IPS-NIHi7 (cell line): ENCODE data around the gene VILL.
A peak's percentile ranks its signal among the peaks of the same experiment; 100 is the strongest.

Source experiments
- DNase-seq: peaks from one replicate; pipeline ENCODE4 v3.0.0; 2012; ENCODE audit warnings: mixed read lengths; ENCODE audit errors: extremely low spot score

VILL gene

DNA sequence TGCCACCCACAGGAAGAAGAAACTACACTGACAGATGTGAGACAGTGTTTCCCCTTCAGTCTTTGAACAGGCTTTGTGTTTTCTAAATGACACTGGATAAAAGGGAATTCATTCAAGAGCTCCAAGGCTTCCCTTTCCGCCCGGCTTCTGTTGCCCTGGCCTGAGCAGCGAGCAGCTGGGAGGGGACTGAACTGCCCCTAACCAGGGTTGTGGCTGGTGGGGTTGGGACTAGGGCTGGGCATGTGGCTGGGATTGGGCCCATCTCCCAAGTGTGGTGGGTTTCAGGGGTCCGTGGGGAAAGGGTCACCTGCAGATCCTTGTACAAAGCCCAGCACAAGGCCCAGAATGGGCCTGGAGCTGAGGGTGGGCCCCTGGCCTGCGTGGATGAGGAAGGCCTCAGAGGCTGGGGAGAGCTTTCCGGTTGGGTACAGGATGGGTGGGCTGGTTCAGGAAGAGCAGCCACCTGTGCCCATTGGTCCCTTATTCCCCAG is 10.4 kb downstream of the VILL start:
- no peak for DNase-seq

DNA sequence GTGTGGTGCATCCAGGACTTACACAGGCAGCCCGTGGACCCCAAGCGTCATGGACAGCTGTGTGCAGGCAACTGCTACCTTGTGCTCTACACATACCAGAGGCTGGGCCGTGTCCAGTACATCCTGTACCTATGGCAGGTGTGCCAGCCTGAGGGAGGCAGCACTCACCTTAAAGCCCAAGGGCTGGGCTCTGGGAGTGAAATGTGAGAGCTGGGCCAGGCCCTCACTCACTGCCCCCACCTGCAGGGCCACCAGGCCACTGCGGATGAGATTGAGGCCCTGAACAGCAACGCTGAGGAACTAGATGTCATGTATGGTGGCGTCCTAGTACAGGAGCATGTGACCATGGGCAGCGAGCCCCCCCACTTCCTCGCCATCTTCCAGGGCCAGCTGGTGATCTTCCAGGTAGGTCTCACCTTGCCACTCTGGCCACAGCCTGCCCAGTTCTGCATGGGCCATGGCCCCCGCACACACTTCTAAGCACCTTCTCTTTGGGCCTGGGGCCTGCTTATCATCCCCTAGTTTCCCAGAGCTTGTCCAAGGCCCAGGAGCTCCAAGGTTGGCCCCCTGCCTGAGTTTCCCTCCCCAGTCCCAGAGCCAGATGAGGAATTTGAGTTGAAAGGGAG is 11.0 kb downstream of the VILL start:
- no peak for DNase-seq

DNA sequence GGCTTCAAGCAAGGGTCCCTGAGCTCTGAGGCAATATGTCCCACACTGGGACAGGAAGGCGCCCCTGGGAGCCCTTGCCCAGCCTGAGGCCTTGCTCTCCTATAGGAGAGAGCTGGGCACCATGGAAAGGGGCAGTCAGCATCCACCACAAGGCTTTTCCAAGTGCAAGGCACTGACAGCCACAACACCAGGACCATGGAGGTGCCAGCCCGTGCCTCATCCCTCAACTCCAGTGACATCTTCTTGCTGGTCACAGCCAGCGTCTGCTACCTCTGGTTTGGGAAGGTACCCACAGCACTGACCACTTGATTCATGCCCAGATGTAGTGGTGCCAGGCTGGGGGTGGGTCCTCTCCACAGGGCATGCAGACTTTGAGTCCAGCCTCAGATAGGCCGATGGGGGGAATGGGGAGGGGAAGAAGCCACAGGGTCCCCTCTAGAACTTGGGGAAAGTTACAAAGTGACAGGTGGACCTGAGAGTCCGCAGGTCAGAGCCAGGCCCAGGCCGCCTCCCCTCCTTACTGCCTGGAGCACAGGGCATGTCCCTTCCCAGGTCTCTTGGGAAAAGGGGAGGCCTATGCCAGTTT is 11.8 kb downstream of the VILL start:
- no peak for DNase-seq

DNA sequence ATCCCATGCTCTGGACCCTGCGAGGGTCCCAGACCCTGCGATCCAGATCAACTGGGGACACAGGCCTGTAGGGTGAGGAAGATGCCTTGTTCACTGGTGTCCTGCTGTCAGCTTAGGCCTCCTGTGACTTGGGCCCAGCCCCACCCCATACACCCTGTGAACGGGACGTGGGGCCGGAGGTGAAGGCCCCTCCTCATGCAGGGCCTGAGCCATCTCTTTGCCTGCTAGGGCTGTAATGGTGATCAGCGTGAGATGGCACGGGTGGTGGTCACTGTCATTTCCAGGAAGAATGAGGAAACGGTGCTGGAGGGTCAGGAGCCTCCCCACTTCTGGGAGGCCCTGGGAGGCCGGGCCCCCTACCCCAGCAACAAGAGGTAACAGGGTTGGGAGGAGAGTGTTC is 12.4 kb downstream of the VILL start:
- DNase-seq, result no peak

DNA sequence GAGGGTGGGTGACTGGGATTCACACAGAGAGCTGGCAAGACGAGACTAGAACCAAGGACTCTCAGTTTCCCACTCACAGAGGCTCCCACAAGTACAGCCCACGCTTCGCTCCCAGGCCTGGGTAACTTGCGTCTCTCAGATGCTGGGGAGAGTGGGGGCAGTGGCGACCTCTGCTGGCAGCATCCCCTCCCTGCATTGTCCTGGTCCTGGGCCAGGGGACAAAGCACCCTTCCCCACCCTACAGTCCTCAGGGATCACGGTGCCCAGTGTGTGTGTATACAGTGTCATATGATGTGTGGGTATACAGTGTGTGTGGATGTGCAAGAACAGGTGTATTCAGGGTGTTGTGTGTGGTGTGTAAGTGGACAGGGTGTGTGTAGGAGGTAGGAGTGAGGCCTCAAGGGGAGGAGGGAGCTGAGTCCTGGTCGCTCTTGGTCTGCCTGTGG is 12.8 kb downstream of the VILL start:
- peak; percentile 86 for DNase-seq

DNA sequence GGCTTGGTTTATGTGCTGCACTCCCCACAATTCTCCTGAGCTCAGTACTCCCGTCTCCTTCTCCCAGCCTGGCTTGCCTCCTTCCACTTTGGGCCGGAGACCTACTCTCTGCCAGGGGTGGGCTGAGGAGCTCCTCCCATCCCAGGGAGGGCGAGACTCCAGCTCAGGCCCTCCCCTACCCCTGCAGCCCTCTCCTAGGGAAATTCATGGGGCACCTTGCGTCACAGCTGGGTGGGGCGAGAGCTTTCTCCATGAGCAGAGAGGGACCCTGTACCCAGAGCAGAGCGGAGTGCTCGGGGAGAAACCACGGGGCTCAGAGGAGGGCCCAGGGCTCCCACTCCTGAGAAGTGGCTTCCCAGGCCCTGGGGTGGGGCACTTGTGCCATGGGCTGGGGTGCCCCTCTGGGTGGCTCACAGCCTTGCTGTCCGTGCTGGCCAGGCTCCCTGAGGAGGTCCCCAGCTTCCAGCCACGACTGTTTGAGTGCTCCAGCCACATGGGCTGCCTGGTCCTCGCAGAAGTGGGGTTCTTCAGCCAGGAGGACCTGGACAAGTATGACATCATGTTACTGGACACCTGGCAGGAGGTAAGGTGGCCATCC is 13.3 kb downstream of the VILL start:
- no peak for DNase-seq

DNA sequence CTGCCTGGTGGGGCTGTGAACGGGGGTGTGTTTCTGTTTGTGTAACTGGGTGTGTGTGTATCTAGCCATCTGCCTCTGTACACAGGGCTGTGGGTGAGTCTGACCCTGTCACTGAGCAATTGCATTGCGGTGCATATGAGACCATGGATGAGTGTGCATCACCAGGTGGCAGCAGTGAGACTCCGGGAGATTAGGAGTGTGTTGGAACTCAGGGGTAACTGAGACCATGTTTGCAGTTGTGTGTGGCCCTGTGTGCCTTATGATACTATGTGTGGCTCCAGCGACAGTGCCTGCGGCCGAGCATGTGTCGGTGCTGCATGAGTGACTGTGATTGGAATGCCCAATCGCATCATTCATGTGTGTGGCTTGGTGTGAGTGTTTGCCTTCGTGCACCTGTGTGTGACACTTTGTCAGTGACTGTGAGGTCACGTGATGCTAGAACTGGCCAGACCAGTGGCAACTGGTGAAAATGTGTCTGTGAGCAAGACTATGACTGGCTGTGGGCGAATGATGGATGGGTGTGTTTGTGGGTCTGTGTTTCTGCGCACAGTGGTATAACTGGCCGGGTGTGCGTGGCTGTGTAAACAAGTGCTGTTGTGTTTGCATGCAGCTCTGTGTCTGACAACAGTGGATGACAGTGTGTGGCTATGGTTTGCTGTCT is 14.0 kb downstream of the VILL start:
- peak; percentile 56 for DNase-seq

DNA sequence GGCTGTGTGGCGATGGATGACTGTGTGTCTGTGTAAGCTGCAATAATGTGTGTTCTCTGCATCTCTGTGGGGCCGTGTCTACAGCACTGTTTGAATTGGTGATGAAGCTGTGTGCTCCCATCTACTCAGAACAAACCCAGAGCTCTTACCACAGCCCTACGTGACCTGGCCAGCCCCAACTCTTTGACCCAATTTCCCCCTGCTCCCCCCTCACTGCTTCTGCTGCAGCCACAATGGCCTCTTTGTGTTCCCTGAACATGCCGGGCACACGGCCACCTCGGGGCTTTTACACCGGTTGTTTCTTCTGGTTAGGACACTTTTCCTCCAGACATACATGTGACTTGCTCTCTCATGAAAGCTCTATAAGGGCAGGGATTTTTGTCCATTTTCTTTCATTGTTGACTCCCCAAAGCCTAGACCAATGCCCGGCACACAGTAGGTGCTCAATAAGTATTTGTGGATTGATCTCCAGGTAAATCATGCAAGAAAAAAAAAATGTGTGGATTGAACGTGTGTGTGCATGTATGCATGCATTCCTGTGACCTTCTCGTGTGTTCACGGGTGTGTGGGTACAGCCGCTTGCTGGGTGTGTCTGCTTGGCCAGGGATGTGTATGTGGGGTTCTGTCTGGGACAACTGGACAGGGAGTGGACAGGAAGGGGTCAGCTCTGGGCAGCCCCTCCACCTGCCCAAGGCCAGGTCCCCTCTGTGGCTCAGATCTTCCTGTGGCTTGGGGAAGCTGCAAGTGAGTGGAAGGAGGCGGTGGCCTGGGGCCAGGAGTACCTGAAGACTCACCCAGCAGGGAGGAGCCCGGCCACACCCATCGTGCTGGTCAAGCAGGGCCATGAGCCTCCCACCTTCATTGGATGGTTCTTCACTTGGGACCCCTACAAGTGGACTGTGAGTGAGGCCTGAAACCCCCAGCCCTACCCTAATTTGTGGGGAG is 14.8 kb downstream of the VILL start:
- DNase-seq, result no peak

DNA sequence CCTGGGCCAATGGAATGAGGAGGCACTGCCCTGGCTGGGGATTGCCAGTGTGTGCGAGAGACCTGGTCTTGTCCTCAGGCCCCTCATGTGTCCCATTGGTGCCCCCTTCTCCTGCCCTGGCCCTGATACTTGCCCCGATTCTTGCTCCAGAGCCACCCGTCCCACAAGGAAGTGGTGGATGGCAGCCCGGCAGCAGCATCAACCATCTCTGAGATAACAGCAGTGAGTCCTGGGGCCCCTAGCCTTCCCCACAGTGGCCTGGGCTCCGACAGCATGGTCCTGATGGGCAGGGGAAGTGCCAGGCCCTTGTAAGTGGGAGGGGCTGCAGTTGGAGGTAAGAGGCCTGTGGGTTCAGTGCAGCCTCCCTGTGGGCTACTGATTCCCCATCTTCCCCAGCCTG is 15.4 kb downstream of the VILL start:
- no peak for DNase-seq

DNA sequence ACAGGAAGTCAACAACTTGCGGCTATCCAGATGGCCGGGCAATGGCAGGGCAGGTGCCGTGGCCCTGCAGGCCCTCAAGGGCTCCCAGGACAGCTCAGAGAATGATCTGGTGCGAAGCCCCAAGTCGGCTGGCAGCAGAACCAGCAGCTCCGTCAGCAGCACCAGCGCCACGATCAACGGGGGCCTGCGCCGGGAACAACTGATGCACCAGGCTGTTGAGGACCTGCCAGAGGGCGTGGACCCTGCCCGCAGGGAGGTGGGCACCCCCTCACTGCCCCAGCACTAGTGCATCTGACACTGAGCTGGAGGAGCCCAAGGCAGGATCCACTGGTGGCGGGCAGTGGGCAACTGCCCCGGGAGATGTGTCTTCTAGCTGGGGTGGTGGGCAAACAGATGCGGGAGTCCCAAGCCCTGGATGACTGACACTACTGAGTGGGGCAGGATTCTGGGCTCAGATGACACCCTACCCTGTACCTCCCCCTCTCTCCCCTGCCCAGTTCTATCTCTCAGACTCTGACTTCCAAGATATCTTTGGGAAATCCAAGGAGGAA is 15.9 kb downstream of the VILL start:
- DNase-seq, result no peak

DNA sequence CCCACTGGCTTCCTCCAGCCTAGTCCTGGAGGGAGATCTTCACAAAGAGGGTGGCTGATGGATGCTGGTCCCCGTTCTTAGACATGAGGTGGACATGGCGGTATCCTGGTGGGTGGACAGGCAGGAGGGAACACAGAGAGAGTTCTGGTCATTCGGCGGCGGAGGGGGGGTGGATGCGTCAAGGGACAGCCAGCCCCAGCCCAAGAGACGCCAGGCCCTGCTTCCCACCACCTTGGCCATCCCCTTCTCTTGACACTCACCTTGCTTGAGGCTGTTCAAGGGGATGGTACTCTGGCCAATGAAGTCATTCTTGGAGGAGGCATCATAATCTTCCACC is 17.1 kb downstream of the VILL start:
- DNase-seq, result no peak

DNA sequence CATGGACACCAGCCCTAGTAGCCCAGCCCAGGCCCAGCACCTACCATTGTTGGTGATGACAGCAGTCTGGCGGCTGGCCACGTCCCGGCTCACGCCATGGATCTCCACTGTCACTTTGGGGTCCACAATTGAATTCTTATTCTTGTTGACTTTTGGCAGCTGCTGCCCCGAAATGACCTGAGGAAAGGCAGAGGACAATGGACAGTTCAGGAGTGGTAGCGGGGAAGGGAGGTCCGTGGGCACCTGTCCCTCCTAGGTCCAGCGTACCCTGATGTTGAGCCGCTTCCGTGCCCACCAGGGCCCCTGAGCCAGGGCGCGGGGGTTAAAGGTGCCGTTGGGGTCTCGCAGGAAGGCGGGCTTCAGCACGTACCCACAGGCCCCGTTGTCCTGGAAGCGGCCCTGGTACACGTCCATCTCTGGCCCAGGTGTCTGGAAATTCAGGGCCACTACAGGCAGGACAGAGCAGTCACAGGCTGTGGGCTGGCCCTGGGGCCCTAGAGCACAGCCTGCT is 17.7 kb downstream of the VILL start:
- no peak for DNase-seq

DNA sequence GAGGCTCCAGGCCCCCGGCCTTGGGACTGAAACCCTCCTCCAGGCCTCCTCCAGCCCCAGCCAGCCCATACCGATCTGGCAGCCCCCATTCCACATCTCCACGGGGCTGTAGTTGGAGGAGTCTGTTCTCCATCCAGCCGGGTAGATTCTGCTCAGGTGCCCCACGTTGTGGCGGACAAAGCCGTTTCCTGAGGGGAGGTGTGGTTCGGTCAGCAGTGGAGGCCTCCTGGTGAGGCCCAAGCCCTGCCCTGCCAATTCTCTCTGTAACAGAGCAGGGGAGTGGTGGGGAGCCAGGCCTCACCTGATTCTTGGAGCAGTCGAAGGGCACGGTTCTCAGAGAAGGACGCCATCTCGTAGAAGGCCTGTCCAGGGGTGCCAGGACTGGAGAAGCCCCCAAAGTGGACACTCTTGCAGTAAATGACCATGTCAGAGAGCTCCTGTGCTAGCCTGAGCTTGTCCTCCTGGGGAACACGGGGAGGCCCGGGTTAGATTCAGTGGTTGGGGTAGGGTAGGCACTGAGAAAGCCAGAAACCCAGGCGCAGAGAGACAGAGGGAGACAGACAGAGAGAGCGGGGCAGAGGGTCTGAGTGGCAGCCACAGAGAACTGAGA is 18.5 kb downstream of the VILL start:
- no peak for DNase-seq

DNA sequence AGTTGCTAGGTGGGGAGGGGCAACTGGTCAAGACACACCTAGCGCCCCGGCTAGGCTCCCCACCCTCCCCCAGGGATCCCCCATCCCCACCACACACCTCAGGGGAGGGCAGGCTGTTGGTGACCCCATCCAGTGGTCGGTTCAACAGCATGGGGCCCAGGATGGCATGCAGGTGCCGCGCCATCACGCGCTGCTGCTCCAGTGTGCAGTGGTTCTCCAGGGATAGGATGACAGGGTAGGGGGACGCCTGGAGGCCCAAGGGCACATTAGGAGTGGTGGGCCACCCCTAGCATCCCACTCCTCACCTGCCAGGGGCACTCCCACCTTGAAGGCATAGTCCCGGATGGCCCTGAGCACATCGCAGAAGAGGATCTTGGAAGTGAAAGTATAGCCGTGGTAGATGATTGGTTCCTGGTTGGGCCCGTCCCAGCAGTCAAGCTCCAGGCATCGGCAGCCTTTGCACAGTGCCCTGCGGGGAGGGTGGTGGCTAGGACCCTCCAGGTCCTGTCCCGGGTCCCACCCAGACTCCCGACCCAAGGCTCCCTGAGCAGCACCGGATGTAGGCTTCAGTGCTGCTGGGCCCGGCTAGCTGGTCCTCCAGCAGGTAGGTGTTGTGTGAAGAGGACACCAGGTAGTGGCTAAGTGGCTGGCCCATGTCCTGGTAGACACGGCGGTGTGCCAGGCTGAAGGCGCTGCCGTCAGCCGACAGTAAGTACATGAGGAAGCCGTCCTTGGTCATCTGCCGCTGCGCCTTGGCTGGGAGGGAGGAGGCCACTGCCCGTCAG is 19.4 kb downstream of the VILL start:
- DNase-seq, result no peak

DNA sequence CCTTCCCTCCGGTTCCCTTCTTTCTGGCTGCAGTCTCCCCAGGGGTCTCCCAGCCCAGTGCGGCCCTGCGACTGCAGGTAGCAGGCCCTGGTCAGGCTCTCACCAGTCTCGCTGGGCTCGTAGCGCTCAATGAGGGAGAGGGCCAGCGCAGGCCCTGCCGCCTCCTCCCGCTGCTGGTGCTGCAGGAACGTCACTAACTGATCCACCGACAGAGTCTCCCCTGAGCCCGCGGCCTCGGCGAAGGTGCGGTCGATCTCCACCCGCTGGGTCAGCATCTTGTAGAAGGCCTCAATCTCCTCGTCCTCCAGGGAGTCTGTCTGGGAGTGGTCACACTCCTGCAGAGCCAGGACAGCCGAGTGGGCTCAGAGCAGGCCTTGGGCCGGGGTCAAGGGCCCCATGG is 20.5 kb downstream of the VILL start:
- no peak for DNase-seq

DNA sequence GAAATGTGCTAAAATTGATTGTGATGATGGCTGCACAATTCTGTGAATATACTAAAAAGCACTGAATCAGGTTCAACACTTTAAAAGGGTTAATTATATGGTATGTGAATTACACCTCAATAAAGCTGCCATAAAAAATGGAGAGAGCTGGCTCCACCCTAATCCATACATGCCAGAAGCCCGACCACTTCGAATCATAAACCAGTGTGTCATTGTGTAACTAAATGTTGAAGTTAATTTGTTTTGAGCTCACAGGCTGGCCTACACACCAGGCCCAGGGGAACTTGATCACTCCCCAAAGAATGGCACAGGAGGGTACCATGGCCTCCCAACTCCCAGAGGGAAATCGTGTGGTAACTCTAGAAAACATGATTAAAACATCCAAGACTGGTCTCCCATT is 24.9 kb downstream of the VILL start:
- DNase-seq, result no peak

DNA sequence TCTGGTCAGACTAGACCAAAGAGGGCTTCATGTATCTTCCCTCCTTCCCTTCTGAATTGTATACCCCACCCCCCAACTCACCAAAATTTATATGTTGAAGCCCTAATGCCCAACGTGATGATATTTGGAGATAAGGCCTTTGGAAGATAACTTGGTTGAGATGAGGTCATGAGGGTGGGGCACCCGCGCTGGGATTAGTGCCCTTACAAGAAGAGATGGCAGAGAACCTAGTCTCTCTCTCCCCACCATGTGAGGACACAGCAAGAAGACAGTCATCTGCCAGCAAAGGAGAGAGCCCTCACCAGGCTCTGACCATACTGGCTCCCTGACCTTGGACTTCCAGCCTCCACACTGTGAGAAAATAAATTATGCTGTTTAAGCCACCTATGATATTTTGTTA is 25.4 kb downstream of the VILL start:
- no peak for DNase-seq

DNA sequence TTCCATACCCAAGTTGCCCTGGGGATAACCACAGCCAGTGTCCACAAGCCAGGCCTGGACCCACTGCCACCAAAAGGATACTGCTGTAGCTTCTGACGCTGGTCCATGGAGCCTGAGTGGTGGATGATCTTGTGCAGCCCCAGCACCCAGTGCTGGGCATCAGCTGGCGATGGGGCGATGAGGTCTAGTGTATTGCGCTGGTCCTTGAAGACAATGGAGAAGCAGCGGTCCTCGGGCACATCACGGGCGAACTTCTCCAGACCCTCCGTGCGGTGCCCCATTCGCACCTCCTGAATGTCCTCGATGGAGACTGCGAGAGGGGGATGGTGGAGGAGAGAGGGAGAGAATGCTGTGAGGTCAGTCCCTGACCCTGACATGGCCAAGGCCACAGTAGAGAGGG is 25.8 kb downstream of the VILL start:
- no peak for DNase-seq

DNA sequence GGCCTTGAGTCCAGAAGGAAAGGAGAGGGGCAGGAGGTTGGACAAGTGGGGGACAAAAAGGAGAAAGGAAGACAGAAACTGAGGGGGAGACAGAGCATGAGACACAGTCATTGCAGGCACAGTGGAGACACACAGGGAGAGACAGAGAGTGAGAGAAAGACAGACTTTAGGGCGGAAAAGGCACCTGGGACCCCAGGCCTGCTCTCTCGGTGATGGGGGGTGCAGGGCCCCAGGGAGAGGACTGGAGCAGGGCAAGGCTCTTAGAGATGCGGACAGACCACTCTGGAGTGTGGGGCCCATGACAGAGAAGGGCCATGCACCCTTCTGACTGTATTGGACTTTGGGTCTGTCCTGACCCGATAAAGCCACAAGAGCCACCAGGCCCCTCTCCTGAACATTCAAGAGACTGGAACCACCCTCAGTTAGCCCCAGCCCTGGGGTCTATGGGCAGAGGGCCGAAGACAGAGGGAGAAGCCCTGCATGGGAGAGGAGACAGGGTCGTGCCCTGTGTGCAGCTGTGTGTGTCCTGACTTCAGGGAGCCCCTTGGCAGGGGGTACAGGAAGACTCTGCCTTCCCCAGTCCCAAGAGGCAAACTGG is 26.4 kb downstream of the VILL start:
- DNase-seq, result no peak
